DMS53 treated with DMSO at 0.1 percent for 48 hours (cell line): ENCODE measurements around the gene TEX10.
"Not testable (repeated sequence)": the region's sequence is repeated elsewhere in the genome, so short reads cannot be mapped to it uniquely, and the experiment has no call there.

Experiments used
- DNase-seq: peaks from one replicate; lab custom pipeline; 2025; ENCODE audit not compliant: unreplicated experiment; lab: John Stamatoyannopoulos, UW

Gene TEX10

GRCh38 chr9:100351508-100351907 is 1.2 kb downstream of the TEX10 start:
- no peak for DNase-seq

GRCh38 chr9:100350188-100350587 is 2.6 kb downstream of the TEX10 start:
- DNase-seq, result no peak

GRCh38 chr9:100346836-100347235 is 5.9 kb downstream of the TEX10 start:
- DNase-seq, result no peak

- no peak for DNase-seq
Observed at GRCh38 chr9:100341889-100342288, 10.9 kb downstream of the TEX10 start.

- no peak for DNase-seq
Observed at GRCh38 chr9:100340224-100340623, 12.5 kb downstream of the TEX10 start.

- not testable (repeated sequence) for DNase-seq
Observed at GRCh38 chr9:100338736-100339135, 14.0 kb downstream of the TEX10 start.

- DNase-seq, result no peak
Observed at GRCh38 chr9:100324594-100325200, 28.0 kb downstream of the TEX10 start.

- DNase-seq, result no peak
Observed at GRCh38 chr9:100322954-100323536, 29.7 kb downstream of the TEX10 start.

- DNase-seq, result no peak
Observed at GRCh38 chr9:100317706-100318105, 35.0 kb downstream of the TEX10 start.

GRCh38 chr9:100315561-100315960 is 37.2 kb downstream of the TEX10 start:
- DNase-seq, result no peak

GRCh38 chr9:100309992-100310391 is 42.8 kb downstream of the TEX10 start:
- DNase-seq, result no peak

GRCh38 chr9:100308965-100309564 is 43.7 kb downstream of the TEX10 start:
- no peak for DNase-seq

- DNase-seq, result no peak
Observed at GRCh38 chr9:100307080-100307479, 45.7 kb downstream of the TEX10 start.

GRCh38 chr9:100306283-100306682 is 46.5 kb downstream of the TEX10 start:
- DNase-seq, result no peak

GRCh38 chr9:100303747-100304146 is 49.0 kb downstream of the TEX10 start:
- DNase-seq, result no peak

GRCh38 chr9:100298378-100298777 is 54.4 kb downstream of the TEX10 start:
- DNase-seq, result no peak

- no peak for DNase-seq
Observed at GRCh38 chr9:100296407-100296806, 56.3 kb downstream of the TEX10 start.

- DNase-seq, result no peak
Observed at GRCh38 chr9:100295240-100295639, 57.5 kb downstream of the TEX10 start.

- DNase-seq, result no peak
Observed at GRCh38 chr9:100294806-100295205, 57.9 kb downstream of the TEX10 start.

GRCh38 chr9:100294341-100294740 is 58.4 kb downstream of the TEX10 start:
- DNase-seq, result no peak

GRCh38 chr9:100292414-100292813 is 60.3 kb downstream of the TEX10 start:
- DNase-seq, result no peak

- no peak for DNase-seq
Observed at GRCh38 chr9:100290714-100291113, 62.0 kb downstream of the TEX10 start.

- no peak for DNase-seq
Observed at GRCh38 chr9:100287186-100287585, 65.6 kb downstream of the TEX10 start.
